KBM-7 (cell line): ENCODE data around the gene AQP10.
A peak's percentile ranks its signal among the peaks of the same experiment; 100 is the strongest.
"Not testable (repeated sequence)": the region's sequence is repeated elsewhere in the genome, so short reads cannot be mapped to it uniquely, and the experiment has no call there.

Source experiments
- DNase-seq: peaks from one replicate; pipeline ENCODE4 v3.0.0-alpha.2; 2015
- in situ Hi-C: fragments of 300-500 bp; cut with MboI; formaldehyde crosslinking; loops from 2 replicates; pipeline ENCODE4 v1.14.3; 2020; ENCODE audit warnings: low sequenced_read_pairs, low pct_unique_long_range_greater_than_20kb, mixed read lengths

The AQP10 gene

GRCh38 chr1:154338875-154339274 is 18.0 kb downstream of the AQP10 start:
- DNase-seq = no peak
- in situ Hi-C loops = no loop called here

GRCh38 chr1:154341366-154341765 is 20.5 kb downstream of the AQP10 start:
- in situ Hi-C loops, DNase-seq: not testable (repeated sequence)

- no peak for DNase-seq
- in situ Hi-C loops = no loop called here
Observed at GRCh38 chr1:154342132-154342531, 21.2 kb downstream of the AQP10 start.

- DNase-seq = no peak
- in situ Hi-C loops = no loop called here
Observed at GRCh38 chr1:154342836-154343472, 22.1 kb downstream of the AQP10 start.

GRCh38 chr1:154344977-154345837 is 24.3 kb downstream of the AQP10 start:
- peak; percentile 67 for DNase-seq
- in situ Hi-C loops = no loop called here

- in situ Hi-C loops = no loop called here
Observed at GRCh38 chr1:154346276-154346917, 25.5 kb downstream of the AQP10 start.

GRCh38 chr1:154347961-154348360 is 27.1 kb downstream of the AQP10 start:
- no peak for DNase-seq
- in situ Hi-C loops = no loop called here

More at GRCh38 chr1:154346276-154346917, 25.5 kb downstream of the AQP10 start:
- DNase-seq = no peak

- in situ Hi-C loops = no loop called here
- peak; percentile 39 for DNase-seq
Observed at GRCh38 chr1:154348429-154349076, 27.7 kb downstream of the AQP10 start.

- in situ Hi-C loops = no loop called here
- DNase-seq = no peak
Observed at GRCh38 chr1:154349121-154349520, 28.2 kb downstream of the AQP10 start.

- no peak for DNase-seq
- in situ Hi-C loops = no loop called here
Observed at GRCh38 chr1:154350383-154350782, 29.5 kb downstream of the AQP10 start.

GRCh38 chr1:154351363-154352068 is 30.6 kb downstream of the AQP10 start:
- no peak for DNase-seq
- in situ Hi-C loops = no loop called here

GRCh38 chr1:154352245-154352580 is 31.3 kb downstream of the AQP10 start:
- no peak for DNase-seq

GRCh38 chr1:154352581-154353459 is 31.9 kb downstream of the AQP10 start:
- peak; percentile 78 for DNase-seq
- in situ Hi-C loops = no loop called here

More at GRCh38 chr1:154352245-154352580, 31.3 kb downstream of the AQP10 start:
- in situ Hi-C loops = no loop called here

- in situ Hi-C loops = no loop called here
- peak; percentile 62 for DNase-seq
Observed at GRCh38 chr1:154353460-154353904, 32.6 kb downstream of the AQP10 start.

GRCh38 chr1:154353966-154354365 is 33.1 kb downstream of the AQP10 start:
- DNase-seq = no peak
- in situ Hi-C loops = no loop called here

- in situ Hi-C loops = no loop called here
- no peak for DNase-seq
Observed at GRCh38 chr1:154358519-154358918, 37.6 kb downstream of the AQP10 start.

GRCh38 chr1:154360288-154360687 is 39.4 kb downstream of the AQP10 start:
- in situ Hi-C loops = no loop called here
- no peak for DNase-seq

GRCh38 chr1:154360881-154361280 is 40.0 kb downstream of the AQP10 start:
- in situ Hi-C loops, DNase-seq: not testable (repeated sequence)
